NCI-H2227 treated with DMSO at 0.1 percent for 48 hours (cell line): ENCODE results near the gene CTRB1.
"Not testable (repeated sequence)": the region's sequence is repeated elsewhere in the genome, so short reads cannot be mapped to it uniquely, and the experiment has no call there.

Source experiments
- DNase-seq: peaks from one replicate; lab custom pipeline; 2025; lab: John Stamatoyannopoulos, UW

The CTRB1 gene

DNA sequence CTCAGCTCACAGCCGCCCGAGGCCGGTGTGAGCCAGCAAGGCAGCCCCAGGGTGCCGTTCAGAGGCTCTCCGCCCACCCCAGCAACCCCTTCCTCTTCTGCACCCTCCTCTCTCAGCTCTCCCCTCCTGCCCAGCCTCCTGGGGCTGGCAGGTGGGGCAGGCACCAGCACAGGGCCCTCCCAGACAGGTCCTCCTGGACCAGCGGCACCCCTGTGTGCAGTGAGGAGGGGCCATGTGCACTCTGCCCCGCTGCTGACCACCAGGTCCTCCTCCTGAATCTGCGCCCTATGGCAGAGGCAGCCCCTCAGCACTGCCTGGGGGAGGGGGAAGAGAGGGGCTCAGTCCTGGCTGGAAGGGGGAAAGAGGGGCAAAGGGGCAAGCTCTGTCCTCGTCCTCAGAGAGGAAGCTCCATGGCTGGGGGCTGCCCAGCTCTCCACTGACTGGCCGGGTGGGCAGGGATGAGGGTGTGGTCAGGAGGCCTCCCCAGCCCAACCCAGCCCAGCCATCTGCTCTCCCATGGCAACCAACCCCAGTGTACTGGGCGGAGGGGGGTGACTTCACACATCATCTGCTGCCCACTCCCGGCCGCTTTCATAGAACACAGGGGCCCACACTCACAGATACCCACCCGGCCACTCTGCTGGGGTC is 38.0 kb downstream of the CTRB1 start:
- peak; percentile 39 for DNase-seq

DNA sequence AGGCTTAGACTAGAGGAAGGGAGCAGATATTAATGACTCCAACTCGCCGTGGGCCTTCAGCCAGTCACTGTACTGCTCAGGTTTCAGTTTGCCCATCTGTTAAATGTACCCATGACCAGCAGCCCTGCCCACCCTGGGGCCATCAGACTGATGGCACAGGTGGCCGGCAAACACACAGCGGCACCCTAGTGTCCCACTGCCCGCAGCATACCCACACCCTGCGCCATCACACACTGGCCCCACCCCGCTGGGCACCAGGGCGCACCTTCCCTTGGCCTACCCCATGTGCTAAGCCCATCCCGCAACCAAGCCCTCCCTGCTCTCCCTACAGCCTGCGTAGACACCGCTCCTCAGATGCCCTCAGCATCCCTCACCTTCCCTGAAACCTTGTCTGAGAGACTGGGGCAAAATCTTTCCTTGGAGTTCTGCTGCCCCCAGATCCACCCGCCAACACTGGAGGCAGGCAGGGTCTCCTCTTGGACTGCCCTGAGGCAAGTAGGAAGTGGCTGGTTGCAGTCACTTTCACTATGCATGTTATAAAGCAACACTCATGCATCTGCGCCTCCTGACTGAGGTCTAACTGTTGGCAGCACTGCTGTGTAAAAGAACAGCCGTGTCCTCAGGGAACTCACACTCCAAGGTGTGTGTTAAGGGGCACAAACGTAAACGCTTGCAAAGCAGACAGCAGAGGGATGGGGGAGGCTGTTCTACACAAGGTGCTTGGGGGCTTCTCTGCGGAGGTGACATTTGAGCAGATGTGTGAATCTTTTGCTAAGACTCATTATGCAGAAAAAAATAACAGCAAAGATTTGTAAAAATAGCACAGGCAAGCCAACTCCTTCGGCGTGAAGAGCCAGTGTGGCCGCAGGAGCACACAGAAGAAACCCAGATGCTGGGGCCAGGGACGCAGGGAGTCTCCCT is 39.4 kb downstream of the CTRB1 start:
- DNase-seq: no peak

DNA sequence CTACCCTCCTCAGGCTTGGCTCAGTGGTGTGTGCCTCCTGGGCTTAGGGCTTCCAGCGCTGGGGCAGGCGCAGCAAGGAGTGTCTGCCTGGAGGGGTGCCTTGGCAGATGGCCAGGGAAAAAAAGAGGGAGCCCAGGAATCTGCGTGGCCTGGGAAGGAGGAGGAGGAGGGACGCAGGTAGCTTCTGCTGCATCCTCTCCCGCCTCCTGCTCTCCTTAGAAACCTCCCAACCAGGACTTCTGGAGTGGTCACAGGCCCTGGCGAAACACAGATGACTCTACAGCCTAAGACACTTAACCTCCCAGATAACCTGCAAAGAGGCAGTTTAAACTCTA is 40.0 kb downstream of the CTRB1 start:
- DNase-seq: no peak

DNA sequence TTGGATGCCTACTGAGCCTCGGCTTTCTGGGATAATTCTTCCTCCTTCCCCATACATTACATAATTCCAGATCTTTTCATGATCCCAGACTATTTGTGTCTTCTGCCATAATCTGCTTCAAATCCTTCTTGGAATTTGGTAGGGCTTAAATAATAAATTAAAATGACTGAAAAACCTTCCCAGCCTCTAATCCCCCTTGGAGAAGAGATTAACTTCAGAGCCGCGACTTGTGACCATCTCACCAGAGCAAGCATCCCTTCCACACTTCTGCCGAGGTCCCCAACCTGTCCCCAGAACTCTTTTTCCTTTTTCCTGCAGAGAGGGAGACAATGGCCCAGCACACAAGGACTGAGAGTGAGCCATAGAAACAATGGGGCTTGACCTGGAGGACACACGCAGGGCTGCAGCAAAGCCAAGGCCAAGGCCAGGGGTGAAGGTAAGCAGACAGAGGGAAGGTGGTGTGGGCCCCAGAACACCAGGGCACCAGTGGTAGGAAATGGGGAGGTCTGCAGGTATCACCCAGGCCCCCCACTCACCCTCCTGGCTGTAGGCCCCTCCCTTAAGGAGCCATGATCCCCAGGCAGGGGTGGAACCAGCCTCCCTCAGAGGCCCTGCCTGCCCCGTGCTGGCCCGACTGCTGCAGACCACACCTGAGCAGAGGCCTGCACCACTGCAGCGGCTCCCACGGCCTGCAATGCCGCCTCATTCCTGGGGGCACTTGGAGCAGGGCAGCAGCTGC is 42.2 kb downstream of the CTRB1 start:
- no peak for DNase-seq

DNA sequence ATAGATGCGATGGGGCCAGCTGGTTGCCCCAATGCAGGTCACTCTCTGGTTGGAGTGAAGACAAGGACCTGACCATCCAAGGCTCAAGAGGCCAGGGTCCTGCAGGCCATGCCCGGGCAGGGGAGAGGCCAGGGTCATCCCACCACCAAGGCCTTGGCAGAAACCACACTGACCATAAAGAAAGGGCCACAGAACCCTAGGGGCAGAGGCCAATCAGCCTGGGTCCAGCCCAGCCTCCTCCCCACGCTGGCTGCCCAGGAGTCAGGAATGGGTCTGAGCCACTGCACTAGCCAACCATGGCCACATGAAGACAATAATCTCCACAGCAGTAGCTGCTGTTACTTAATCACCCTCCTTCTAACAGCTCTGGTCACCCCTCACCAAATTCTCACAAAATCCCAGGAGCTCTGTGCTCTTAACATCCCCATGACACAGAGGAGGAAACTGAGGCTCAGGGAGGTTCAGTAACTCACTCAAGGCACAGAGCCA is 42.8 kb downstream of the CTRB1 start:
- no peak for DNase-seq

DNA sequence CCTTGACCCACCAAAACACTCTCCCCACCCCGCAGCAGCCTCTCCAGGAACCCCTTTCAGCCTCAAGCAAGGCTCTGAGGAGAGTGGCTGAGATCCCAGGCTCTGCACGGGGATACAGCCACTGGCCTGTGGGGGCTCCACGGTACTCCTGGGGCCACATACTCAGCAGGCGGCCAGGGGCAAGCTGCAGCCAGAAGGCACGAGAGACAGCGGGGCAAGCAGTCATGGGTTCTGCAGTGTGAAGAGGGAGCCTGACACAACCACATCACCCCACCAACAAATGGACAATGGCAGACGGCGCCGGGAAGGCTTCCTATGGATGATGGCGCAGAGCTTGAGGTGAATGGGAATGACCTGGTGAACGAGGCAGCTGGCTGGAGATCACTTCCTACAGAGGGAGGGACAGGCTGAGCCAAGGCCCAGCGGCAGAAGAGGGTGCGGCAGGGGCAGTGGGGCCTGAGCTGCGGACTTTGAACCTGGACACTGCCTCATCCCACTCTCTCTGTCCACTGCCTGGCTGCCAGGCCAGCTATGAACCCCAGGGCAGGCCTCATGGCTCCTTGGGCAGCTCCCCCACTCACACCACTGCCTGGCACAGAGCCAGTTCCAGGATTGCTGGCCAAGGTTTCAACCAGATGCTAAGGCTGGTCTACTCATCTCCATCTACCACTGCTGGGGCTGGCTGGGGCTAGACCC is 43.5 kb downstream of the CTRB1 start:
- no peak for DNase-seq

DNA sequence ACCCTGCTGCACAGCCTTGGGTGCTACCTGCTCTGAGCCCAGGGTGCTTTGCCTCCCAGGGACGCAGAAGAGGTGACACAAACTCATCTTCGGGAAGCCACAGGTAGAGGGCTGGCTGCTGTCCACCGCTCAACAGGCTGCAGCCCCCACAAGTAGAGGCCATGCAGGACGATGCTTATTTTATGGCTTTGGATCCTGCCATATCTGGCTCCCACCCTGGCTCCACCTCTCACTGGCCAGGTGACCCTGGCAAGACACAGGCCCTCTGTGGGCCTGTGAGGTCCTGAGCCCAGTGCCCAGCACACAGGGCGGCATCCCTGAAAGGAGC is 44.0 kb downstream of the CTRB1 start:
- DNase-seq: no peak

DNA sequence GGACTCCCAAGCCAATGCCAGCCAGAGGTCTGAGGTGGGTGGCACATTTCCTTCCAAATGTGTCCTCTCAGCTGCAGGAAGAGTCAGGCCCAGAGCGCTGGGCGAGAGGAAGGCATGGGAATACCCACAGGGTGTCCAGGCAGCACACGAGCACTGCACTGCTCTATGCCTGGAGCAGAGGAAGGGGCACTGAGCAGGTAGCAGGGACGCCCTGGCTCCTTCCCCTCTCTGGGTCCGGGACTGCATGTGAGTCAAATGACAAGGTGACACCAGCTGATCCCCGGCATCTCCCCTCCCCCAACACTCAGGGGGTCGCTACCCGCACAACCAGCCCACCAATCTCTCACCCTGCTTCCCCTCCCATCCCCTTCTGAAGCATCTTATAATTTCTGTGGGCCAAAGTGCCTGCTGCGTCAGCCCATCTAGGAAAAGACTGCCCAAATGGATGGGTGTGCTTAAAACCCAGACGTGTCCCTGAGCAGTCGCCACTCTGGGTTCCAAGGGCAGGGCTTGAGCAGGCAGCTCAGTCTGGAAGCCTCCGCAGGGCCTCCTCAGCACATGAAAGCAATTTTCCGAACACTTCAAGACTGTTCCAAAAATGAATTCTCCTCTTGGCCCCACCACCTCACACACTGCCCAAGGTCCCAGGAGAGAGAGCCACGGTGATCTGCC is 44.6 kb downstream of the CTRB1 start:
- no peak for DNase-seq

DNA sequence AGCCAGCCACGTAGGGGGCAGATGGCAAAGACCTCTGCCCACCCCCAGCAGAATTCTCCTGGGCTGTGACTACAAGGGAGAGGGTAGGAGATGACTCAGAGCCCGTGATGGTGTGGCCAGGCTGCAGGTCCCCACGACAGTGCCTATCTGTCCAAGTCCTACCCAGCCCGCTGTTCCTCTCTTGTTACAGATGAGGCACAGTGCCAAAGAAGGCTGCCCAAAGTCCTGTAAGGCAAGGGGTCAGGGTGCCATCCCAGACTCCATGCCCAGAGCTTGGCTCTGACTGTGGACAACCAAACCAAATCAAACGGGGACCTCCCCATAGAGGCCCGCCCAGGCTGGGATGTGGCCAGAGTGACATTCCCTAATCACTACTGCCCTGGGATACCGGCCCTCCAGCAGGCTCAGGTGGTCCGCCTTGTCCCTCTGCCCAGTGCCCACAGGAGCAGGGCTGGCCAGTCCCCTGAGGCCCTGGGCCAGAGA is 45.2 kb downstream of the CTRB1 start:
- DNase-seq: no peak

DNA sequence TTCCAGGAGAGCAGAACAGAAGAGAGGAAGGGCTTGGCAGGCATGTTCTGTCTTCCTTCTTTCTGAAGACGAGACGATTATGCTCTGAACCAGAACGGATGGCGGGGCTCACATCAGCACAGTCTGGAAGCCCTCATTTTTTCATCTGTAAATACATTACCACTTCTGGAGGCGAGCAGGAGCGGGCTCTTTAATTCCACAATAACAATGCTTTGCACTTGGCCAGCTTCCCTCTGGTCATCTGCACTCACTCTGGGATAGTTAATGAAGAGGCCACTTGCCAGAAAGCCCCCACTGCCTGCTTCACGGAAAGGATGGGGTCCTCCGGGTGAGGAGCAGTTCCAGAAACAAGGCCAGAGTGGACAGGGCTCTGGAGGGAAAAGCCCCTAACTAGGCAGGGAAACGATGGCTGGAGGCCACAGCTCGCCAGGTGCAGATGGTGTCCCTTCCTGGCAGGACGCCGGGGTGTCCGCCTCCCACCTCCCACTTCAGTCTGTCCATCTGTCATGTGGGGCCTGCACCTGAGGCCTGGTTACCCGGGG is 45.7 kb downstream of the CTRB1 start:
- DNase-seq: no peak

DNA sequence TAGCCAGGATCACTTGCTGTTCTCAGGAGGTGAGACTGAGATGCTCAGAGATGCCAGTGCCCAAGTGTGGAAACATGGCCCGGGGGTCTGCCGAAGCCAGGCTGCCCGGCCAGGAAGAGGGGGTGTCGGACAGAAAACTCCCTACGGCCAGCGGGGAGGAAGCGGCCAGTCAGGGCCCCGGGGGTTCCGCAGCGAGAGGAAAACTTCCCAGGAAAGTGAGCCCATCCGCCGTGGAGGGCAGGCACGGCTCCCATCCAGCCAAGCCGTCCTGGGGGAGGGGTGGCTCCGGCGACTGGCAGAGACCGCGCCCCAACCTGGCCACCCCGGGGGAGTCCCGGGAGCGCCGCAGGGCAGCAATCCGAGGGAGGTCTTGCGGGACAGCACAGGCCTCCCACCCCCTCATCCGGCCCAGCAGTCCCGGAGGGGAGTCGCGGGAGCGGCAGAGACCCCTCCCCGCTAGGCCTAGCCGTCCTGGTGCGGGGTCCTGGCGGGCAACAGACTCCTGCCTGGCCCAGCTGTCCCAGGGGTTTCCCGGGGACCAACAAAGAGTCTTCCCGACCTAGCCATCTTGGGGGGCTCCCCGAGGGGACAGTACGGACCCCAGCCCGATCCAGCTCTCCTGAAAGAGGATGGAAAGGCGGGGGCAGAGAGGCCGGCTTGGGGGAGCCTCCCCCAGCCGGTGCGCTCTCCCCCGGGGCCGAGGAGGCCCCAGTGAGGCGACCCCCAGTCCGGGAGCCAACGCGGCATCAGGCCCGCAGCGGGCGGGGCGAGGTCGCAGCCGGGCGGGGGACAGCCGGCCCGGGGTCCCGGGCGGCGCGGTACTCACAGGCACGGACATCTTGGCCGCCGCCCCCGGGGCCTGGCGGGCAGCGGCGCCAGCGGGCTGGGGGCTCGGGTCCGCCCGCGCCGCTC is 46.5 kb downstream of the CTRB1 start:
- DNase-seq: no peak

DNA sequence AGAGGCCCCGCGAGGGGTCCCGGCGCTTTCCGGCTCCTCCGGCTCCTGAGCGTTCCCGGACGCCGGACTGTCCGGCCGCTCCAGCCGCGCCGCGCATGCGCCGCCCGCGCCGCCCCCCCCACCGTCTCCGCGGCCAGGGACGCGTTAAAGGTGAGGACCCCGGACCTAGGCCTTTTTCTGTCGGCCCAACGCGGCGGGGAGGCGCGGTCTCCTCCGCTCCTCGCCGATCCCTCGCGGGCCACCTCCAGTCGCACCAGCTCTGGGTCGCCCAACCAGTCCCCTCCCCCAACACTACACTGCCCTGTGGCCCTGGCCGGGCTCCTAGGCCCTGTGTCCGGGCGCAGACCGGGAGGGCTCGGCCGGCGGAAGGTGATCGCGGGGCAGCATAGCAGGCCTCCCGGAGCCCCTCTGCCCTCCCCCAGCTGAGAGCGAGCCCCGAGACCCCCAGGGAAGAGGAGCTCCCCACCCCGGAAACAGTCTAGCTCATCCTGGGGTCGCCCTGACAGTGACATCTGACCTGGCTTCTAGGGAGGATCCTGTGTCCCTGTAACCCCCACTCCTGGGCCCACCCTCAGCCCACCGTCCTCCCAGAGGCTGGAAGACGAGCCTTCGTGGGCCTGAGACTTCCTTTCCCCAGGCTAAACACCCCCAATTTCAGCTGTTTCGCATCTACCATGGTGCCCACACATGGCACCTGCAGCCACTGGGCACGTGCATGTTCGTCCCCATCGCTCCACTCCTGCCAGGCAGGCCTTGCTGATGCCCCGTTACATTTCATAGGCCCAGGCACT is 47.3 kb downstream of the CTRB1 start:
- peak; percentile 20 for DNase-seq

DNA sequence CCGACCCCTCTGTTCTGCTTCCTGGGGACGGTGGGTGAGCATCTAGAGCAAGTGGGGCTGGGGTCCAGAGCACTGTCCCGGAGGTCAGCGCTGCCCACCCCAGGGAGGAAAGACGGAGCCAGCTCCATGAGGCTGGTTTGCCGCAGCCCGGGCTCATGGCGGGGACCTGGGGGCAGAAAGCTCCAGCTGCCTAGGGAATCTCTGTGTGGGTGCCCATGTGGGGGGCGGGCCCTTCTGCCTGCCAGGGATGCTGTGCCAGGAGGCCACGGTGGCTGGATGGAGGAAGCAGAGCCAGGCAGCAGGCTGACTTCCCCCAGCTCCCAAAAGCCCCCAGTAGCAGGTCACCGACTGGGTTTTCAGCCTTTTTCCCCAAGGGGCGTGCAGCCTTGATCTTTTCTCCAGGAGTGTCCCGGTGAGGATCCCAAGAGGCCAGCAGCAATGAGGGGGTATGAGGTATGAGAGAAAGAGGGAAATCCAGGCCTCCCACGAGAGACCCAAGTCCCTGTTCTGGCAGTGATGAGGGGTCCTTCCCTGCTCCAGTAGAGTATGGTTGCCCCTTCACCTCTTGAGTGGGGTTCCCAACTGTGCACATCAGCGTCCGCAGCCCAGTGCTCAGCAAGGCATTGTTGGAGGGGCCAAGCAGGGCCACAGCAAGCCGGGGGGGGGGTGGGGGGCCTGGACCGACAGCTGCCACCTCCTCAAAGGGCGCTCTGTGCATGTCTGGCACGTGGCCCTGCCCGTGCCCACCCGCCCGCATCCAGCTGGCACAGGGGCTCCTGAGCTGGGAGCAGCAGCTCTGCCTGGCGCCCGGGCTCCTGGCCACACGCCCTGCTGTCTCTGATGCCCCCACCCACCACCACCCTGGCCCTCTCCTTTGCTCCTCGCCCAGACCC is 48.2 kb downstream of the CTRB1 start:
- no peak for DNase-seq

DNA sequence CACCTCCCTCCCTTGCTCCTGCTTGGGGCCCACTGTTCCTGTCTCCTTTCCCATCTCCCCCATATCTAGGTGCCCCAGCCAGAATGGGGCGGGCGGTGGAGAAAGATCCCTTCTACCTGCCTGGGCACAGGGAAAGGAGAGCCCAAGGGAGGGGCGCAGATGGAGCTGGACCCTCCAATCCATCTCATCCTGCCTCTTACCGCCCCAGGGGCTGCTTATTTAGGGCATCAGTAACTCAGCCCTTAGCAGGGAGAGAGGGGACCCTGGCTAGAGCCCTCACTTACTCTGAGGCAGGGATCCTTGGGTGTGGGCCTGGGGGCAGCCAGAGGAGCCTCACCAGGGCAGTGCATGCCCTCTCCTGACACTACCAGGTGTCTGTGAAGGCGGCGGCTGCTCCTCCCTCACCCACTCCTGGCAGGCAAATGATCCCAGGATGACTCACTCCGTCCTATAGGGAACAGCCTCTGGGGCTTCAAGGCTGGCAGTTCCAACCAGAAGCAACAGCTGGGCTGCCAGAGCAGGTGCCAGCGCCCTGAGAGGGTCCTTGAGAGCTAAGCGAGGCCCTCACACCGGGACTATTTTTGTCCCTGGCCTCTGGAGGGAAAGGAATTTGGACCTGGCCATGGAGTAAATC is 49.0 kb downstream of the CTRB1 start:
- no peak for DNase-seq

DNA sequence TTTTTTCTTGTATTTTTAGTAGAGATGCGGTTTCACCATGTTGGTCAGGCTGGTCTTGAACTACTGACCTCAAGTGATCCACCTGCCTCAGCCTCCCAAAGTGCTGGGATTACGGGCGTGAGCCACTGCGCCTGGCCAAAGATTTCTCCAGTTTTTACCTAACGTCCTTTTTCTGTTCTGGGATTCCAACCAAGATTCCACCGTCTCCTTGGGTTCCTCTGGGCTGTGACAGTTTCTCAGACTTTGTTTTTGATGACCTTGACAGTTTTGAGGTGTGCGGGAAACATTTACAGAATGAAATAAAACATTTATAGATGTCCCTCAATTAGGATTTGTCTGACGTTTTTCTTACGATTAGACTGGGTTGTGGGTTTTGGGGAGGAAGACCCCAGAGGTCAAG is 50.6 kb downstream of the CTRB1 start:
- not testable (repeated sequence) for DNase-seq

DNA sequence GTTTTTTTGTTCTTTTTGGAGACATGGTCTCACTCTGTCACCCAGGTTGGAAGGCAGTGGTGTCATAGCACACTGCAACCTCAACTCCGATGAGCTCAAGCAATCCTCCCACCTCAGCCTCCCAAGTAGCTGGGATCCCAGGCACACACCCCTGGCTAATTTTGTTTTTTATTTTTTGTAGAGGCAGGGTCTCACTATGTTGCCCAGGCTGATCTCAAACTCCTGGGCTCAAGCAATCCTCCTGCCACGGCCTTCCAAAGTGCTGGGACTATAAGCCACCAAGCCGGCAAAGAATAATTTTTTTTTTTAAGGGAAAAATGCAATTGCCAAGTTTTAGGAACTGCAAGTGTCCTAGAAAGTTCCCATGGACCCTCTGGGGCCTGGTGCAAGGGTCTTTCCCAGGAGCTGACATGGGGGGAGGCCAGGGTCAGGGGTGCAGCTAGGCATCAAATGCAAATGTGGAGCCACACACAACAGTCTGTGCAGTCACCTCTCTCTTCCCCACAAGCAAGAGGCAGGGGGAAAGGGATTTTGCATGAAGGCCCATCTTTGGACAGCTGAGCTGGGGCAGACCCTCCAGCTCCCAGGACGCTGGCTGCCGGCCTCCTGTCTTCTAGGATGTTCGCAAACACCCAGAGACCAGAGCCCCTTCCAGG is 52.8 kb downstream of the CTRB1 start:
- DNase-seq: no peak

DNA sequence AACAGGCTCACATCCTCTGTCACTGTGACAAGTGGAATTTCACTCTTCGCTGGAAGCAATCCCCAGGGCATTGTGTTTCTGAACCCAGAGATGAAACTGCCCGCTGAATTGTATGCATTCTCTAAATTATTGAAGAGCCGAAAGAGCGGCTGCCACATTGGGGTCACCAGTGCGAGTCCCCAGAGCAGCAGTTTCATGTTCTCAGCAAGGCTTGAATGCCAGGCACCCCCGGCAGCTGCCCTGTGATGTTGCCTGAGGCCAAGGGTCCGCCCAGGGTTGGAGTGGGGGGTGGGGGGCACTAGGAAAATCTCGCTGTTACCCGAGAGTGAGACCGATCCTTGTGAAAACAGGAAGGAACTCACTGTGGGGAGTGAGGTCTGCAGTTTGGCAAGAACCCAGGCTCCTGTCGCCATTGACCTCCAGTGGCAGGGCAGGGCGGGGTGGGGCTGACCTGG is 53.3 kb downstream of the CTRB1 start:
- DNase-seq: no peak
